Measurements from ENCODE around the gene PPP1R16B.

Gene PPP1R16B

GRCh38 chr20:38880952-38881735, 75.6 kb downstream of the PPP1R16B start:
- DNase-seq = no peak

- DNase-seq = no peak
These were observed 76.4 kb downstream of the PPP1R16B start for GRCh38 chr20:38881806-38882440.

- DNase-seq = no peak
These were observed 77.1 kb downstream of the PPP1R16B start for GRCh38 chr20:38882600-38882999.

DNA sequence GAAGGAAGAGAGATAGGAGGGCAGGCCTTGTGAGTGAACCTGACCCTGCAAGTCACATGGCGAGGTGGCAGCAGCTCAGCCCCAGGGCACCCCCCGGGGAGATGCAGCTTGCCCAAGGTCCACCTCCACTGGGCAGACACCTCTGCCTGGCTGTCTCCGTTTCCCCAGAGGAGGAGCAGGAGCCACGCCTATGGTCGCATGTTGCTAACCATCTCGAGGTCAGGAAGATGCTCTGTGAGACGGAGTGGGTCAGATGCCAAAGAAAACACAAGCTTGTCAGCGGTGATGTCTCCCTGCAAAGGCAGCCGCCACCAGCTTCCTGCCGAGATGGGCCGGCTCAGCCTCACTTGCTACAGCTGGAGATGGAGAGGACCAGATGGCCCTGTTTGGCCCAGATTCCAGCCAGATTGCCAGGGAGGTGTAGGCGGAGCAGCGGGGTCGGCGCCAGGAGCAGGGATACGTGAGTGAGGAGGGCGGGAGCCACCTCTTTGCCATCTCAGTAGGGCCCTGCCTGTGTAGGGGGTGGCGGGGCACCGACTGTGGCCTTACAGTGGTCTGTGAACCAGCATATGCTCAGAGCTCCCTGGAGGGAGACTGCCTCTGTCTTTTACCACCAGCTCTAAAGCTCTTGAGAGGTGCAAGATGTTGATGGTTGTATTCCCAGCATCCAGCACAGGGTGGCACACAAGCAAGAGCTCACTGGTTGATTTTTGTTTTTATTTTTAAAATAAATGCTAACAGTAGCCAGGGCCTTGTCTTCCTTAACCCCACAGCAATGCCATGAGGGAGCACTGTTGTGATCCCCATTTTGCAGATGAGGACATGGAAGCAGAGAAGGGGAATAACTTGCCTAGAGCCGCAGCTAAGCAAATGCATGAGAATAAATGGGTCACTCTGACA, 77.8 kb downstream of the PPP1R16B start:
- DNase-seq = no peak

DNA sequence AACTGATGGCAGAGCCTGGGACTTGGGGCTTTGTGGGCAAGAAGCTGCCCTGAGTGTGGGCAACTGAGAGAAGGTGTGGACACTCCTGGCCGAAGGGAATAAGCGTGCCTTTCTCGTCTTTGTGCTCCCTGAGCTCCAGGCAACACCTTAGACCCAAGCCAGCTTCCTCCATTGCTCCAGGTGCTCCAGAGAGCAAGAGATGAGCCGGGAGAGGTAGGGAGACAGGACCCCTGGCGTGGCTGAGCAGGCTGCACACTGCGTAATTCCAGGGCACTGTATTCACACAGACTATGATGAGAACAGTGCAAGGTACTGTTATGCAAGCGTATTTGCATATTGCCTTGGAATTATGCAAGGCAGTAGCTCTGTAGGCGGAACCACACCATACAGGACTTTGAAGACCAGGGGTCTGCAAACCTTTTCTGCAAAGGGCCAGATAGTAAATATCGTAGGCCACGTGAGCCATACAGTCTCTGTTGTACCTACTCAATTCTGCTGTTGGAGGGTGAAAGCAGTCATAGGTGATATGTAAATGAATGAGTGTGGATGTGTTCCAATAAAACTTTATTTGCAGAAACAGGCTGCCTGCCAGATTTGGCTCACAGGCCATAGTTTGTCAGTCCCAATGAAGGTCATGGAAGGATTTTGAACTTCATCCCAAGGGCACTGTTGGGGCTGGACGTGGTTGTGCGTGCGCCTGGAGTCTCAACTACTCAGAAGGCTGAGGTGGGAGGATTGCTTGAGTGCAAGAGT, 78.7 kb downstream of the PPP1R16B start:
- DNase-seq = peak; percentile 54

- DNase-seq = no peak
These were observed 79.9 kb downstream of the PPP1R16B start for GRCh38 chr20:38885357-38885756.

DNA sequence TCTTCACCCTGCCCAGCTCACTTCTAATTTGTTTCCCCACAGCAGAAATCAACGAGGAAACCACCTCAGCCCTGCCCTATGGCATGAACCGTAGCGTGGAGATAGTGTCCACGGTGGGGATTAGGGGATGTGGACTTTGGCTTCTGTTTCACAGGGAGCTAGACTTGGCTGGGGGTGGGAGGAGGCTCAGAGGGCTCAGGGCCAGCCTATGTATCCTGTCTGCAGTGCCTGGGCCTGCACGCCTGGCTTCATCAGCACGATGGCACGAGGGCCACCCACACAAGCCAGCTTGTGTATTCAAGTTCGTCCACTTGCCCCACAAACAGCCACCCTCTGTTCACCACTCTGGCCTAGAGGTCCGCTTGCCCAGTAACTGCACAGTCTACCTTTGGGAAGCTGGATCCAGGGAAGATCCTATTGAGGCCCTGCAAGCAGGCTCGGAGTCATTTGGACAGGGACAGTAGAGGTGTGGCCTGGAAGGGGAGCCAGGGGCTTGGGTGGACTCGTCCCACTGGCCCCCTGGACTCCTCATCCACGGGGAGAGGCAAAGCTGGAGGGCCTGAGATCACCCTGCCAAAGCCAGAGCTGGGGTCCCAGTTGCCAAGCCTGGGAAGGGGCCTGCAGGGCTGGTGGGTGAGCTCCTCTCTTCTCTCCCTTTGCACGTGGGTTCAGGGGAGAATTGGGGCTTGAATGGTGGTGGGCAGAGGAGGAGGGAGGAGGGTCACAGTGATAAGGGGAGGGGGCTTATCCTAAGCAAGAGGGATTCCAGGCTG, 82.7 kb downstream of the PPP1R16B start:
- no peak for DNase-seq

- DNase-seq = no peak
These were observed 83.6 kb downstream of the PPP1R16B start for GRCh38 chr20:38889050-38889449.

- peak; percentile 6 for DNase-seq
These were observed 84.4 kb downstream of the PPP1R16B start for GRCh38 chr20:38889792-38890496.

DNA sequence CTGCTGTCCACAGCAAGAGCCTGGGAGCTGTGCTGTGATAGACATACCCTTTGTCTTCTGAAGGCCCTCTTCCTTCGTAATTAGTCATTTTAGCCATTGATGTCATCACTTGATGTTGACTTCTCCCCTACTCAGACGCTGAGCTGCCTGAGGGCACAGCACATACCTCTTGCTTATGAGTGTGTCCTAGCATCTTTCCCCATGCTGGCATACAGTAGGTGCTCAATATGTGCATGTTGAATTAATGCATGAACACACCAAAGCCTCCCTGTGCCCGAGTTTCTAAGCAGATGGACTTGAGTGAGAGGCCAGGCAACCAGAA, 85.0 kb downstream of the PPP1R16B start:
- no peak for DNase-seq

- peak; percentile 97 for DNase-seq
These were observed 86.8 kb downstream of the PPP1R16B start for GRCh38 chr20:38892091-38892981.

DNA sequence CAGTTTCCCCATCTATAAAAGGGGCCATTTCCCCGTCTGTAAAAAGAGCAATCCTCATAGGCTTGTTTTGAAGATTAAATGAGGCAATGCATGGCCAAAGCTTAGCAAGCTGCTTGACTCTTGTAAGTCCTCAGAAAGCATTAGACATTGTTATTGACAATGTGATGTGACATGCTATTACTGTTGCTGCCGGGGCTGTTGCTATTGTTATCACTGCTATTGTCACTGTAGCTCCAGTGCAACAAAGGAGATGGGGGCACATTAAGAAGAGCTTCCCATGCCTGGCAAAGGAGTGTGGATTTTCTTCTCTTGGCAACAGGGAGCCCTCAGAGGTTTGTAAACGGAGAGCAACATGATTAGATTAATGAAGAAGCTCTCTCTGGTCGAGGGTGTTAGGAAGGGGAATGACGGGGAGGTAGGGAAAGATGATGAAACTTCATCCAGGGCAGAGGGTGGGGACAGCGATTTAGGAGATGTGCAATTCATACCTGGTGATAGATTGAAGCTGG, 87.6 kb downstream of the PPP1R16B start:
- DNase-seq = peak; percentile 56

DNA sequence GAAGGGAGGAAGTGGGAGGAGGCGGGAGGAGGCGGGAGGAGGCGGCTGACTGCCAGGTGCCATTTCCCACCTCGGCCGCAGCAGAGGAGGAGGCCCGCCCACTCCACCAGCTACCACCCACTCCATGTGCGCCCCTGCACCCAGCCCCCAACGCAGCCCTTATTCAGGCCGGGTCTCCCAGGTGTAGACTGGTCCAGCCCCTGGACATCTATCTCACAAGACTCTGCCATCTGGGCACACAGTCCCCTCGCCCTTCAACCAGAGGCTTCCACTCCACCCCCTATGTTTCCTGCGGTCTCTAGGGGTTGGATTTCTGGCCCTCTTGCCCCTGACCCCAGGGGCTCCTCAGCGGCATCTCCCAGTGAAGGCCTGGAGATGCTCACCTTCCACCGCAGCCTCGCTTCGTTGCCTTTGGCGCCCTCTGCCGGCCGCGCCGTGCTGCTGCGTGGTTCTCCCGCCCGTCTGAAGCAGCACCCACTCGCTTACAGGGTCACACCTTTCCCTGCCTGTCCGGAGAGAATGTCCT, 88.1 kb downstream of the PPP1R16B start:
- peak; percentile 27 for DNase-seq

DNA sequence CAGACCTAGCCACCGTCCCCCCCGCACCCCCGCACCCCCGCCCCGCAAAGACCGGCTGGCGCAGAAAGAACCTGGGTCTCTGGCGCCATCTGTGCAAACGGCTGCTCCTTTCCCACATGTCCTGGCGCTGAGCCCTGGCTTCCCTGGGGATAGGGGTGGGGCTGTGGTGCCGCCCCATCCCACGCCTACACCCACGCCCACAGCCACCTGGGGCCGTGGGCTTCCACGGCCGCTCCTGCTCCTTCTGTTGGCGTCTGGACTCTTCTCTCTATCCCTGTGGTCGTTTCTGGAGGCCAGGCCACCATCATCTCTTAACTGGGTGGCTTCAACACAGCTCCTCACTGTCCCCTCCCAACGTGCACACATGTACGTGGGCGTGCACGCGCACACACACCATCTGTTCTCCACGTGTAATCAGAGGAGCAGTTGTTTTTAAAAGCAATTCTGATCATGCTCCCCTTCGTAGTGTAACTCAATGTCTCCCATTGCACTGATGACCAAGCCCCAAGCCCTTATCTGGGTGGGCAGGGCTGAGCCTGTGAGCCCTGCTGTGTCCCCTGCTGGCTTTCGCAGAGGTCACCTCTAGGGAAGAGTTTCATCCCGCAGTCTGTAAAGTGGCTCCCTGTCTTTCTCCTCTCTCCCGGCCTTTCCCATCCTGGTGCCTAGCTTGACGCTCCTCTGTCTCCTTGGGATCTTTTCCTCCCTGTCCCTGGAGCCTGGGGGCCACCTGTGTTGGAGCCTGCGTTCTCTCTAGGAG, 88.8 kb downstream of the PPP1R16B start:
- DNase-seq = peak; percentile 19

DNA sequence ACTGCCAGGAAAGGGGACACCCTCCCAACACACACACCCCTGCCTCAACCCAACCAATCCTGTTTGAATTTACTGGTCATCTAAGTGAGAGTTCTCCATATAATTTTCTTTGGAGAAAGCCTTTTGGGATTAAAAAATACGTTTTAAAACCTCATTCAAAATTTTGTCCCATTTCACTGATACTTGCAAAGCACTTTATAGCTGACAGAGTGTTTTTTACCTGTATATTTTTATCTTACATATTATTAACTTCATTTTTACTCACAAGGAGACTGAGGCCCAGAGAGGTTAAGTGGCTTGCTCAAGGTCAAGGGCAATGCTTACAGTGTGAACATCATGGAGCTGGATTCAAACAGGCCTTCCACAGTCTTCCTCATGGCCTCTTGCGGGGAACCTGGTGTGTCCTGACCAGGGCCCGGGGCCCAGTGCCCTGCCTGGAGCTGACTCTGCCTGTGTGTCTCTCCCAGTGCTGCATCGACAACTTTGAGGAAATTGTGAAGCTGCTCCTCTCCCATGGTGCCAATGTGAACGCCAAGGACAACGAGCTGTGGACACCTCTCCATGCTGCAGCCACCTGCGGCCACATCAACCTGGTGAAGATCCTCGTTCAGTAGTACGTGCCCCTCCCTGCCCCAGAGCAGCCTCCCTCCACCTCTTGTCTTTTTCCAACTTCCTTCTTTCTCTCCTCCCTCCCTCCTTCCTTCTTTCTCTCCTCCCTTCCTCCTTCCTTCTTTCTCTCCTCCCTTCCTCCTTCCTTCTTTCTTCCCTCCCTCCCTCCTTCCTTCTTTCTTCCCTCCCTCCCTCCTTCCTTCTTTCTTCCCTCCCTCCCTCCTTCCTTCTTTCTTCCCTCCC, 89.8 kb downstream of the PPP1R16B start:
- no peak for DNase-seq

- no peak for DNase-seq
These were observed 90.6 kb downstream of the PPP1R16B start for GRCh38 chr20:38896009-38896594.

DNA sequence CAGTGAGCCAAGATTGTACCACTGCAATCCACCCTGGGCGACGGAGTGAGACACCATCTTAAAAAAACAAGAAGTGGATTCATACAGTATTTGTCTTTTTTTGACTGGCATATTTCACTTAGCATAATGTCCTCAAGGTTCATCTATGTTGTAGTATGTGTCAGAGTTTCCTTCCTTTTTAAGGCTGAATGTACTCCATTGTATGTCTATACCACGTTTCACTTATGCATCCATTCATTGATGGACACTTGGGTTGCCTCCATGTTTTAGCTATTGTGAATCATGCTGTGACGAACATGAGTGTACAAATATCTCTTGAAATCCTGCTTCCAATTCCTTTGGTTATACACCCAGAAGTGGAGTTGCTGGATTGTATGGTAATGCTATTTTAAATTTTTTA, 91.8 kb downstream of the PPP1R16B start:
- DNase-seq = no peak

DNA sequence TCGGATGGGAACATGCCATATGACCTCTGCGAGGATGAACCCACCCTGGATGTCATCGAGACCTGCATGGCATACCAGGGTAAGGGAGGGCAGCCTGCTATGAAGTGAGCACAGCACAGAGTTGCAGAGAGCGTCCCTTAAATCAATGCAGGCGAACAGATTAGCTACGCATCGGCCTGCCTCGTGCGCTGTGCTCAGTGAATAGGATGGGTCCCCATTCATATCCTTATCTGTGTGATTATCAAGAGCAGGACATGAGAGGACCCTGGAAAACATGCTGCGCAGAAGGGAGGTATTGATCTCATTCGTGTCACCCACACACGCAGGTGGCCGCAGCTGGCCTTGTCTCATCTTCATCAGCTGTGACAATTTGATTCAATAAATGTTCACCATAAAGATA, 95.1 kb downstream of the PPP1R16B start:
- DNase-seq = no peak
